Kidney epithelial cell (primary cell): ENCODE results near the gene SYTL2. TPM values are rescaled to one million over a fixed set of nuclear protein-coding genes. Genes with fewer than 3 reads are reported as not detected.

Experiments
- DNase-seq: peaks from one replicate; pipeline ENCODE4 v3.0.0-alpha.2; 2010; ENCODE audit warnings: low read depth
- H3K27me3 ChIP-seq: 2 replicates; pipeline ENCODE4 v1.6.0; 2011; ENCODE audit warnings: low read length; ENCODE audit not compliant: control insufficient read depth, insufficient read depth
- H3K36me3 ChIP-seq: 2 replicates; pipeline ENCODE4 v1.5.1; 2011; ENCODE audit warnings: low read length; ENCODE audit not compliant: control insufficient read depth, insufficient read depth
- H3K4me3 ChIP-seq: 2 replicates; pipeline ENCODE4 v1.5.1; 2011; ENCODE audit warnings: low read depth, mild to moderate bottlenecking, control low read depth, low read length
- total RNA-seq: library from RNA; depleted of rRNA; stranded (reverse); fragments of >200 nt; gene quantifications from 2 replicates; pipeline ENCODE4 v1.2.3, GENCODE V29; 2015
- TF ChIP-seq, protein P1 (sequence below): IDR thresholded peaks from 2 replicates; pipeline ENCODE4 v1.5.1; 2011; ENCODE audit warnings: mild to moderate bottlenecking, moderate library complexity, low read length, control low read depth, inconsistent platforms; ENCODE audit not compliant: insufficient read depth, poor library complexity, severe bottlenecking

The SYTL2 gene
- total RNA-seq, 1 donor from 2014 or later = 7.5 TPM

DNA sequence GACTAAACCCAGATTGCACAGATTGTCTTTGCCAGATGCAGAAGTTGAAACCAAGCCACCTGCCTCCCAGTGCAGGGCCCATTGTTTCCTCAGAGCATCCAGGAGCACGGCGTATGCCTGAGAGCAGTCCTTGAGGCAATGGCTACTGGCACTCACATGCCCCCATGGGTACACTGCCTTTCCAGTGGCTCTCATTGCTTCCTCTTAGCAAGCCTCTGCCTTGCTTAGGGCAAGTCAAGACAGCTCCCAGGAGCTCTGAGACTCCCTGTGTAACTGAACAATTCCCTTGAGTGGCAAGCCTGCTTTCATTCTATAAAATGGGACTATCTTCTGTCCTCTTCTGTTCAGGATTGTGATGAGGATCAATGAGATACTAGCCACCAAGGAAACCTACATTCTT is 4.1 kb downstream of the SYTL2 start:
- TF ChIP-seq, protein P1, sequence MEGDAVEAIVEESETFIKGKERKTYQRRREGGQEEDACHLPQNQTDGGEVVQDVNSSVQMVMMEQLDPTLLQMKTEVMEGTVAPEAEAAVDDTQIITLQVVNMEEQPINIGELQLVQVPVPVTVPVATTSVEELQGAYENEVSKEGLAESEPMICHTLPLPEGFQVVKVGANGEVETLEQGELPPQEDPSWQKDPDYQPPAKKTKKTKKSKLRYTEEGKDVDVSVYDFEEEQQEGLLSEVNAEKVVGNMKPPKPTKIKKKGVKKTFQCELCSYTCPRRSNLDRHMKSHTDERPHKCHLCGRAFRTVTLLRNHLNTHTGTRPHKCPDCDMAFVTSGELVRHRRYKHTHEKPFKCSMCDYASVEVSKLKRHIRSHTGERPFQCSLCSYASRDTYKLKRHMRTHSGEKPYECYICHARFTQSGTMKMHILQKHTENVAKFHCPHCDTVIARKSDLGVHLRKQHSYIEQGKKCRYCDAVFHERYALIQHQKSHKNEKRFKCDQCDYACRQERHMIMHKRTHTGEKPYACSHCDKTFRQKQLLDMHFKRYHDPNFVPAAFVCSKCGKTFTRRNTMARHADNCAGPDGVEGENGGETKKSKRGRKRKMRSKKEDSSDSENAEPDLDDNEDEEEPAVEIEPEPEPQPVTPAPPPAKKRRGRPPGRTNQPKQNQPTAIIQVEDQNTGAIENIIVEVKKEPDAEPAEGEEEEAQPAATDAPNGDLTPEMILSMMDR = no peak
- H3K4me3 ChIP-seq = no peak overlapping the region
- no peaks in the 10 kb centered on the region for H3K27me3 ChIP-seq
- DNase-seq = no peak
- no peaks in the 10 kb centered on the region for H3K36me3 ChIP-seq

DNA sequence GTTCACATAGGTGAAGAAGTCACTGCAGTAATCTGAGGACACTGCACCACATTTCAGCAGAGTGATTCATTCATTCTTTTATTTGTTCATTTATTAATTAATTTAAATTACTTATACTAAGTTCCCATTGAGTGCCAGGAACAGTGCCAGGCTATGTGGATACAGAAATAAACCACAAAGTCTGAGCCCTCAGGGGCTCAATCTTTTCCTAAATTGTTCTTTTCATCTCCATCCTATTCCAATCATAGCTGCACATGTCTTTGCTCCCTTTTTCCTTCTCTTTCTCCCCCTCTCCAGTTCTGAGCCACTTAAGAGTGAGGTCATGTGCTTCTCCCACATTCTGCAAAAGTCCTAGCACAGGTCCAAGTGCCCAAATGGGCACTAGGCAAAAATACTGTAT is 4.9 kb downstream of the SYTL2 start:
- TF ChIP-seq, protein P1 = no peak
- no peaks in the 10 kb centered on the region for H3K36me3 ChIP-seq

DNA sequence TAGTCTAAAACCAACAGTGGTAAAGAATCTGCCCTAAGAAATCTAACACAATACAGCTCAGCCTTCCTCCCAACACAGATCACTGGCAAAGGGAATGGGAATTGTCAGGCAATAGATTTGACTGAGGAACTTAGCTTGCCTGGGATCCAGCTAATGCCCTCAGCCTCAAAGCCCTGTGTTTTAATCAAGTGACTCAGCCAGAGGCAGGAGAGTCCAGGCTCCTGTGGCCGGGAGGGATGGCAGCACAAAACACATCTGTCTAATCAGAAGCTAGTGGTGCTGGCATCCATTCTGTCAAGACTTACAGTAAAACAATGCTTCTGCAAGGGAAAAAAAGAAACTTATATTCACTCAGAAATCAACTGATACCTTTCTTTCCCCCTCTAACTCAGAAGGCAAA is 5.6 kb downstream of the SYTL2 start:
- H3K36me3 ChIP-seq = no peaks in the 10 kb centered on the region
- H3K4me3 ChIP-seq = no peak overlapping the region
- TF ChIP-seq, protein P1 = no peak
- H3K27me3 ChIP-seq = no peaks in the 10 kb centered on the region
- DNase-seq = no peak

More for the DNA sequence above, 4.9 kb downstream of the SYTL2 start:
- no peak for DNase-seq
- Histone ChIP-seq H3K27me3 (no peaks in the 10 kb centered on the region), H3K4me3 (no peak overlapping the region)

DNA sequence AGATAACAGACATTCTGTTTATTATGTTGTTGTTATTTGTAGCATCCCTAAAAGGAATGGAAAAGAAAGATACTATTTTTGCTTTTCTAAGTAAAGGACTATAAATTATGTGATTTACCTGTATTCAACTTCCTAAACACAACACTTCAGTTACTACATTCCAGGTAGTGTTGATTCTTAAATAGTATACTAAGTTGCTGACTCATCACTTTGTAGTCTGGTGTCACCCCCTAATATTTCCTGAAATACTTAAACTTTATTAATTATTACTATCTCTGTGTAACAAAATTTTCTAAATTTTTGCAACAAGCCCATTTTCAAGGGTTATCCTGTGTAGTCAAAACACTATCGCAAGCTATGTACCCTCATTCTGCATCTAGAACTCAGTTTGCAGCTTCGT is 7.0 kb downstream of the SYTL2 start:
- no peaks in the 10 kb centered on the region for H3K36me3 ChIP-seq

DNA sequence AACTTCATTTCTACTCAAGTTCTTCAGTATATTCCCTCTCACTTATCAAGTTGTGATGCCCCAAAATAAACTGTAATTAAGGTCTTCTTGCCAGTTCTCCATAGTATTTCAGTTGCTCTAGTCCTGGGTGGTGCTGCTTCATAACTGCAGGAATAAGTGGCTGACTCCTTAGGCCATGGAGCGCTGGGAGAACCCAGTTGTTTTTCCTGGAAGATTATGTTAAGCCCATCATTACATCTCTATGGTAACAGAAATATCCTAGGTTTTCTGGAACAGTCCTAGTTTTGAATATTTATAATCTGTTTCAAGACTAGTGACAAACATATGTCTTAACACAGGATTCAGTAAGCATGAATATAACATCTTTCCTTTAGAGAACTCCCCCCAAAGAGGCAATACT is 7.6 kb downstream of the SYTL2 start:
- DNase-seq = no peak
- H3K4me3 ChIP-seq = no peak overlapping the region
- no peaks in the 10 kb centered on the region for H3K27me3 ChIP-seq
- H3K36me3 ChIP-seq = no peaks in the 10 kb centered on the region
- TF ChIP-seq, protein P1 = no peak

More for the DNA sequence above, 7.0 kb downstream of the SYTL2 start:
- DNase-seq = no peak
- no peaks in the 10 kb centered on the region for H3K27me3 ChIP-seq
- no peak overlapping the region for H3K4me3 ChIP-seq
- TF ChIP-seq, protein P1 = no peak

DNA sequence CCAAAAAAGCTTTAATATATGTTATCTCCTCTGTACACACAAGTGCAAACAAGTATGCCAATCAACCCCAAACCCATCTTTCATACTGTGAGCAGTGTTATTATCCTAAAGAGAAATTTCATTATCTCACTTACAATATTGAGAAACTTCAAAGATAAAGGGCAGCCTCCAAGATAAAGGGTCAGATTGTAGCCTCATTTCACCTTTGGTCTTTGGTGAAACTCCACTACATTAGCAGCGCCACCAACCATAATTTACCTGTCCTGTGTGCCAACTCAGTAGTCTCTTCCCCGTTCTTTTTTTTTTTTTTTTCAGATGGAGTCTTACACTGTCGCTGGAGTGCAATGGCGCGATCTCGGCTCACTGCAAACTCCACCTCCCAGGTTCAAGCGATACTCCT is 9.4 kb downstream of the SYTL2 start:
- DNase-seq = no peak
- Histone ChIP-seq H3K36me3 (no peaks in the 10 kb centered on the region), H3K4me3 (no peak overlapping the region), H3K27me3 (no peaks in the 10 kb centered on the region)
- TF ChIP-seq, protein P1 = no peak
